GM19193 (cell line): ENCODE measurements around the gene KRTAP20-4.

Experiments
- POLR2A ChIP-seq: IDR thresholded peaks from 4 replicates; pipeline ENCODE4 v1.6.1; 2011; ENCODE audit not compliant: insufficient read depth, insufficient read length; ENCODE audit errors: extremely low read depth

Gene KRTAP20-4

DNA sequence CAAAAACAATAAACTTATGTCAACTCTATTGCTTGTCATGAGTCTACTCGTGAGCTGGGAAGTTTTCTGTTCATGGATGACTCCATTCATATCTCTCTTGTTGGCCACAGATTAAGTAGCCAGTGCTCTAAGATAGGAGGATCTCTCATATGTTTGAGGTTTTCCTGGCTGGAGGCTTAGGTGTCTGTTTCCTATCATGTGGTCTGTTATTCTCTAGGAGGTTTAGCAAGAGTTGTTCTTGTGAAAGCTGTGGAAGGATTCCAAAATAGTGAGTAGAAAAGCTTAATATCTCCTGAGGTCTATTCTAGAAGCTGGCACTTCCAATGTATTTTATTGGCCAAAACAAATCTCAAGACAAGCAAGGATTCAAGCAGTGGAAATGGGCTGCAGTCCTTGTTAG lies 8.8 kb downstream of the KRTAP20-4 start:
- TF ChIP-seq POLR2A = no peak

DNA sequence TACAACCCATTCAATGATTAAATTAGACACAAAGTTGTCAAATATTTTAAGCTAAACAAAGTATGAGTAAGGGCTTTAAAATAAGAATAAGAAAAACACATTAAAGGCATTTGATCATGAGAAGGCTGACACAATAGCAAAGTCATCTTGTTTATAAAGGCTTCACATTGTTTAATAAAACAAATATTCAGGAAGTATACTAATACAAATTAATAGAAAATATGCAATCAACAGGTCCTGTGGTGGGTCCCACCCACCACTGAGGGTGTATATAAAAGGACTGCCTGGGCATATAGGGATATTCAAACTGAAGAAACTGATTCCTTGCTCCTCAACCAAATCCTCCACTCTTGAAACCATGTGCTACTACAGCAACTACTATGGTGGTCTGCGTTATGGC lies 14.5 kb downstream of the KRTAP20-4 start, which contains the start of gene KRTAP20-2:
KRTAP20-2 (plus strand) TSS at position 301 of the 400 bp plus-strand sequence; CDS start at position 359, 58 bp downstream.
- TF ChIP-seq POLR2A = no peak

DNA sequence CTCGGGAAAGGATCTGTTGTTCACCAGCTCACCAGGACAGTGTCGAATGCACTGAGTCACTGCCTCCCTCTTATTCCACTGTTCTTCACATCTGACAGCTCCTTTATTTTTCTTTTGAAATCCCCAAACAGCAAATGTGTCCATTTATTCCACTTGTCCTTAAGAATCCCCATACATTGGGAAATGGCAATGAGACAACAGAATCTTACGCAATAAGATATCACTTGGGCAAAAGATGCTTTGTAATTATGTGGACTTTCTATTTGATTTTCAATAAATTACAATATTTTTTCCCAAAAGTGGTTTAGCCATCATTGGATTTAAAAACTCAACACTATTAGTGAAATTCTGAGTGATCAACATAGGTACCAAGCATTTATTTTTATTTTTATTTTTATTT lies 18.3 kb downstream of the KRTAP20-4 start:
- no peak for TF ChIP-seq POLR2A

DNA sequence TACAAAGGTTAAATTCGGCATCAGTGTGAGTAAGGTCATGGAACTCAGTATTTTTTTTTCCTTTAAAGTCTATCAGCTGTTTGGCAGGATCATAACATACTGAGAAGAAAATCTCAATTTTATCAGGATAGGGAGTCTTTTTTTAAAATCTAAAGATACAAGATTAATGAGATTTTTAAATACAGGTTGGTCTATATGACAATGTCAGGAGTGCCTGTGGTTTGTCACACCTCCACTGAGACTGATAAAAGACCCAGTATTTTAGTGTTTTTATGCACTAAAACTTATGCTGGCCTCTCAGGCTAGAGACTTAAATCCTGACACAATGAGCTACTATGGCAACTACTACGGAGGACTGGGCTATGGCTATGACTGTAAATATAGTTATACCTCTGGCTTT lies 22.1 kb downstream of the KRTAP20-4 start, which contains the start of gene KRTAP20-3:
KRTAP20-3 (plus strand) TSS at position 301 of the 400 bp plus-strand sequence.
- no peak for TF ChIP-seq POLR2A

DNA sequence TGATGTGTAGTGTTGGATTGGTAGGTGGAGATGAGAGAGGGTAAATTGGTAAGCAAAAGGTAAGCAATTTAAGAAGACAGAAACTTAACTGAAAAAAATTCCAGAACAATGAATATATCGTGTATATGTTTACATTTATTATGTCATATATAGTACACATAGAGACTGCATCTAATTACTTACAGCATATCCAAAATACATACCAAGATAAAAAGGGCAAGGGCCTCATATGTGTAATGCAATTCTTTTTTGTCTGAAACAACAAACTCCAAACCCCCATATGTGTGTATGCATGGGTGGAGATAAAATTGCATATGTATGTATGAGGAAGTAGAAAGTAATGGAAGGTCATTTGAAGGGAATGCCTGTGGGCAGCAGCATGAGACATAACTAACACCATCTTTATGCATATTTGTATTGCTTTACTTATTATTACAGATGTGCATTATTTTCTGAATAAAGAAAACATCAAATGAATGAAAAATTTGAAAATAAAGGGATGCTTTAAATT lies 26.5 kb downstream of the KRTAP20-4 start:
- TF ChIP-seq POLR2A = no peak

DNA sequence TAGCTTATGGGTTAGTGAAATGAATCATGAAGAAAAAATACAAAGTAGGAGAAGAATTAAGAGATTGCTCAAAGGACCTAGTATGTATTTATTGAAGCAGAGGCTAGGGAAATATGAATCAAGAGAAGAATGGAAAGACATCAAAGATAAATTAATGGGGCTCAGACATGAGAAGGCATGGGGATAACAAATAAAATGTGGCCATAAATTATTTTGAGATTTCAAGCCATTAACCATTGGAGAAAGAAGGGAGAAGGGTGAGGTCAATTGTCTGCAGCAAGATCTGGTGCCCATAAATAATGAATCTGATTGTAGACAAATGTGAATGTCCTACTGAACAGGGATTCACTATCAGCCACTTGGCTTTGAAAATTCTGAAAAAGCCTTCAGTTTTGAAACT lies 32.5 kb downstream of the KRTAP20-4 start:
- no peak for TF ChIP-seq POLR2A

DNA sequence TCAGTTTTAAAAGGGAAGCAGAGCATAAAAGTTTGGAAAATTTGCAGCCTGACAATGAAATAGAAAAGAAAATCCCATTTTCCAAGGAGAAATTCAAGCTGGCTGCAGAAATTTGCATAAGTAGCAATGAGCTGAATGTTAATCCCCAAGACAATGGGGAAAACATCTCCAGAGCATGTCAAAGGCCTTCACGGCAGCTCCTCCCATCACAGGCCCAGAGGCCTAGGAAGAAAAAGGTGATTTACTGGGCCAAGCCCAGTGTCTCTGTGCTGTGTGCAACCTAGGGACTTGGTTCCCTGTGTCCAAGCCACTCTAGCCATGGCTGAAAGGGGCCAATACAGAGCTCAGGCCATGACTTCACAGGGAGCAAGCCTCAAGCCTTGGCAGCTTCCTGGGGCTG lies 48.3 kb downstream of the KRTAP20-4 start:
- TF ChIP-seq POLR2A = no peak
